Astrocyte of the spinal cord (primary cell): ENCODE data around the gene SLC9A1.

ENCODE experiments used
- DNase-seq: peaks from one replicate; pipeline ENCODE4 v3.0.0; 2011; ENCODE audit warnings: low read depth, low spot score
- H3K4me3 ChIP-seq: 2 replicates; pipeline ENCODE4 v1.5.1; 2011; ENCODE audit warnings: low read depth, mild to moderate bottlenecking, low read length, moderate library complexity
- CTCF ChIP-seq: IDR thresholded peaks from 2 replicates; pipeline ENCODE4 v1.5.1; 2012; ENCODE audit warnings: low read depth, mild to moderate bottlenecking, low read length, inconsistent platforms
- in situ Hi-C: cut with HindIII; loops from 2 replicates; pipeline ENCODE4 v1.10.0; 2017; ENCODE audit warnings: low sequenced_read_pairs

Gene SLC9A1

GRCh38 chr1:27102707-27103468 is 52.0 kb downstream of the SLC9A1 start:
- in situ Hi-C loops = no loop called here
- H3K4me3 ChIP-seq = no peak overlapping the region
- DNase-seq = peak; percentile 54
- TF ChIP-seq CTCF = peak; percentile 95

DNA sequence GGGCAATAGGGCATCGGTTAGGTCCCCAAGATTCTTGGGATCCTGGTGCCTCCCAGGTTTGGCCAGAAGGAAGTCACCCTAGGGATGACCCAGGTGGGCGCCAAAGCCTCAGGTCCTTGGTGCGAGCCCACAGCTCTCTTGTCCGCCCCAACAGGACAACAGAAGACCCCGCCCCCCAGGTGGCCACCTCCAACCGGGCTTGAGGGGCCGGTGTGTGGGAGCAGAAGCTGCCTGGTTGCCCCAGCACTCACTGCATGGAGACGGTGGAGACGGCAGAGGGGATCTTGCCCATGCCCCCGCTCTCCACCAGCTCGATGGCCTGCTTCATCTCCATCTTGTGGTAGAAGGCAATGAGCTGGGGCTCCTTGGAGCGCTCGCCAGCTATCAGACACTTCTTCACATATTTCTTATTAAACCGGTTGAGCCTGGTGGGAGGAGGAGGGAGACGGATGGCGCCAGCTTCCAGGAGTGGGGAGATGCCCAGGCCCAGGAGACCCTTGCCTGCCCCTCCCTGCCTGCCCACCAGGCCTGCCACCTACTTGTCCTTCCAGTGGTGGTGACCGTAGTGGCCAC is 52.7 kb downstream of the SLC9A1 start:
- DNase-seq = no peak
- TF ChIP-seq CTCF = no peak
- no peak overlapping the region for H3K4me3 ChIP-seq
- in situ Hi-C loops = no loop called here

DNA sequence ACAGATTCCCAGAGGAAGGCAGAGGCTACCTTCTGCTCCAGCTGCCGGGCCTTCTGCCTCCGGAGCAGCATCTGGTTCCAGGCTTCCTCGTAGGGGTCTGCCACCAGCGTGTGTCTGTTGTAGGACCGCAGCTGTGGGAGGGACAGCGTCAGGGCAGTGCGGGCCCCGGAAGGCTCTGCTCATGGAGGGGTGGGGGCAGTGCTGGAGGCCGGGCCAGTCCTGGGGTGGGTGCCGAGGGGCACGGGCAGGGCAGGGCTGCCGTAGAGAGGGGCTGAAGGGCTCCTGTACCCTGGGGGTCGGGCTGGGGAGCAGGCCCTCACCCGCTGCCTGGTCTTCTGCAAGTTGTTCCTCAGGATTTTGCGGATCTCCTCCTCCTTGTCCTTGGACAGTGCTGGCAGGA is 53.2 kb downstream of the SLC9A1 start:
- no peak for DNase-seq
- in situ Hi-C loops = no loop called here
- no peak for TF ChIP-seq CTCF
- no peak overlapping the region for H3K4me3 ChIP-seq

GRCh38 chr1:27101054-27101491 is 53.9 kb downstream of the SLC9A1 start:
- no peak for DNase-seq
- no peak overlapping the region for H3K4me3 ChIP-seq
- in situ Hi-C loops = no loop called here
- TF ChIP-seq CTCF = no peak

- in situ Hi-C loops = no loop called here
- no peak overlapping the region for H3K4me3 ChIP-seq
- no peak for TF ChIP-seq CTCF
- no peak for DNase-seq
Measured at GRCh38 chr1:27100335-27101053, 54.4 kb downstream of the SLC9A1 start.

- in situ Hi-C loops = no loop called here
- no peak for TF ChIP-seq CTCF
- DNase-seq = peak; percentile 72
- no peak overlapping the region for H3K4me3 ChIP-seq
Measured at GRCh38 chr1:27099587-27100334, 55.2 kb downstream of the SLC9A1 start.
